ENCODE data around the gene DLG5. TPM values are rescaled to one million over a fixed set of nuclear protein-coding genes. Genes with fewer than 3 reads are reported as not detected.

The DLG5 gene
- total RNA-seq, 1 experiment from 2014 or later, result 51.0 TPM

DNA sequence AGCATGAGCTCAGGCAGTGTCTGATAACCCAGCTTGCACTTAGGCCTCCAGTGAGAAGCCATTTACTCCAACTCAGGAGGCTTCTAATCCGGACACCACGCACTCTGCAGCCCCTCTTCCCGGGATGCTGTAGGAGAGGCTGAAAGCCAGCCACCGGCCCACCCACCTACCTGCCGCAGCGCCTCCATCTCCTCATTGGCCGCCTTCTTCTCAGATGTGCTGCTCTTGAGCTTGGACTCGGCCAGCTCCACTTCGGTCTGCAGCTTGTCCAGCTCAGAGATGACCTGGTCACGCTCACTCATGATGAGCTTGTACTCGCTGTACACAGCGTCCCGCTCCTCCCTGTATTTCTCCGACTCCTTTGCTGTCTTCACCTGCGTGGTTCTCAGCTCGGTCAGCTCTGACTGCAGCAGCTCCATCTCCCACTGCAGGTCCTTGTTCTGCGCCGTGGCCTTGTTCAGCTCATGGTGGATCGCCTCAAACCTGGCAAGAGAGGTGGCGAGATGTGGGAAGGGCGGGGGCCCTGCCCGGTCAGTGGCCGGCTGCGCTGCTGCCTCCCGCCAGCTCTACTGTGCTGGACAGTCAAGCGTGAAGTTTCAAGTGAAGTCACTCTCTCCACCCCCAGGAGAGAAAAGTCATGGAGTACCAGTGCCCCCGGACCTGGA lies 84.7 kb downstream of the DLG5 start:
- intact Hi-C loops (cut with micrococcal nuclease; ENCODE audit: unreplicated experiment), result loop anchor here (10.0 kb wide), 1 partner anchor 163 kb away; no protein-coding TSS in a partner anchor
- BruUV-seq (replicated peaks), result no TSS peak
- H3K36me3 Mint-ChIP-seq (ENCODE audit: insufficient read depth, unreplicated experiment), result peaks cover 21% of the 10 kb centered on the region
- TF ChIP-seq, protein P1, sequence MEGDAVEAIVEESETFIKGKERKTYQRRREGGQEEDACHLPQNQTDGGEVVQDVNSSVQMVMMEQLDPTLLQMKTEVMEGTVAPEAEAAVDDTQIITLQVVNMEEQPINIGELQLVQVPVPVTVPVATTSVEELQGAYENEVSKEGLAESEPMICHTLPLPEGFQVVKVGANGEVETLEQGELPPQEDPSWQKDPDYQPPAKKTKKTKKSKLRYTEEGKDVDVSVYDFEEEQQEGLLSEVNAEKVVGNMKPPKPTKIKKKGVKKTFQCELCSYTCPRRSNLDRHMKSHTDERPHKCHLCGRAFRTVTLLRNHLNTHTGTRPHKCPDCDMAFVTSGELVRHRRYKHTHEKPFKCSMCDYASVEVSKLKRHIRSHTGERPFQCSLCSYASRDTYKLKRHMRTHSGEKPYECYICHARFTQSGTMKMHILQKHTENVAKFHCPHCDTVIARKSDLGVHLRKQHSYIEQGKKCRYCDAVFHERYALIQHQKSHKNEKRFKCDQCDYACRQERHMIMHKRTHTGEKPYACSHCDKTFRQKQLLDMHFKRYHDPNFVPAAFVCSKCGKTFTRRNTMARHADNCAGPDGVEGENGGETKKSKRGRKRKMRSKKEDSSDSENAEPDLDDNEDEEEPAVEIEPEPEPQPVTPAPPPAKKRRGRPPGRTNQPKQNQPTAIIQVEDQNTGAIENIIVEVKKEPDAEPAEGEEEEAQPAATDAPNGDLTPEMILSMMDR (IDR thresholded peaks at IDR 0.05; ENCODE audit: unreplicated experiment), result no peak
- no peak overlapping the region for H3K27ac Mint-ChIP-seq (ENCODE audit: unreplicated experiment)
- H3K4me3 Mint-ChIP-seq (ENCODE audit: low read depth, unreplicated experiment), result no peak overlapping the region
- H3K4me1 Mint-ChIP-seq (ENCODE audit: low read depth, unreplicated experiment), result peaks cover 21% of the 10 kb centered on the region
- CTCF ChIA-PET, result no interaction called here
- no peak for DNase-seq
- H3K9me3 Mint-ChIP-seq (ENCODE audit: low read depth, unreplicated experiment), result no peaks in the 10 kb centered on the region
- no peaks in the 10 kb centered on the region for H3K27me3 Mint-ChIP-seq (ENCODE audit: unreplicated experiment)

DNA sequence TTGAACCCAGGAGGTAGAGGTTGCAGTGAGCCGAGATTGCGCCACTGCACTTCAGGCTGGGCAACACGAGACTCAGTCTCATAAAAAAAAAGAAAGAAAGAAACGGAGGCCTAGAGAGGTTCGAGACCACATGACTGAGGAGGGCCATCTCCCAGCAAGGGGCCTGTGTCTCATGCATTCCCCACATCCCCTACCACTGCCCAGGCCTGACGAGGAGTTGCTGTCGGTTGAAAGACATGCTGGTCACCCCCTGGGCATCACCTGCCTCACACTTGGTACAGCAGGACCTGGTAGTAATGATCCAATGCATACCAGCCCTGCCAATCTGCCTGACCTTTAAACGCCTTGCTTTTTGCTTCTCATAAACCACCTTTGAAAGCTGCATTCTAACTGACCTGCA lies 85.9 kb downstream of the DLG5 start:
- CTCF ChIA-PET, result interaction anchor here (1.2 kb wide), 1 partner anchor 23 kb away, joined by 3 read pairs; no protein-coding TSS in a partner anchor
- no TSS peak for BruUV-seq (replicated peaks)

DNA sequence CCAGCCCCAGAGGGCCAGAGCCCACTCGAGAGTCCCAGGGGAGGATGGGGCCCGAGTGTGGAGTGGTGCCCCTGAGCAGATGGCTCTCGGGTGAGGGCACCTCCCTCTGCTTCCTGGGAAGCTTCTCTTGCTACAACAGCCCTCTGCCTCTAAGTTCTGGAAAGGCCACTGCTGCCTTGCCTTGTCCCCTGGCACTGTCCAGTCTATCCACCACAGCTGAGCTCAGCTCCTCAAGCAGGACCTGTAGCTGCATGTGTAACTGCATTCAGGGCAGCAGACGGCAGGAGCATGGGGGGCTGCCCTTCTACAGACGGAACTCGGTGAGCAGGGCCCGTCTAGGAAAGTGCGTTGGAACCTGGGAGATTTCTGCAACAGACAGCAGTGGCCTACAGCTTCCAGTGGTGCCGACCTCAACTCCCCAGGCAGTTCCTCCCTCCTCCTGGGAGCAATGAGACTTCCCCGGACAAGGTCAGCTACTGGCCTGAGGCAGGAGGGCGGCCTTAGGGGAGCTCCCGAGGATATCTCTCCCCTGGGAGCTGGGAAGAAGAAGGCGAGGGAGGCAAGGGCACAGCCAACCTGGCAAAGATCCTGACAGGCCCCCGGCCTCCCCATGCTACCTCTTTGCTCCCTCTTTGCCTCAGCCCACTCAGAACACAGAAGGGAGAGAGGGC lies 88.5 kb downstream of the DLG5 start:
- Mint-ChIP-seq H3K36me3 (ENCODE audit: insufficient read depth, unreplicated experiment) (peaks cover 34% of the 10 kb centered on the region), H3K4me3 (ENCODE audit: low read depth, unreplicated experiment) (no peak overlapping the region), H3K4me1 (ENCODE audit: low read depth, unreplicated experiment) (no peaks in the 10 kb centered on the region), H3K27me3 (ENCODE audit: unreplicated experiment) (no peaks in the 10 kb centered on the region), H3K27ac (ENCODE audit: unreplicated experiment) (no peak overlapping the region), H3K9me3 (ENCODE audit: low read depth, unreplicated experiment) (no peaks in the 10 kb centered on the region)
- no peak for DNase-seq
- TF ChIP-seq, protein P1 (IDR thresholded peaks at IDR 0.05; ENCODE audit: unreplicated experiment), result no peak
- intact Hi-C loops (cut with micrococcal nuclease; ENCODE audit: unreplicated experiment), result no loop called here
- no TSS peak for BruUV-seq (replicated peaks)
- CTCF ChIA-PET, result no interaction called here

More for the DNA sequence above, 85.9 kb downstream of the DLG5 start:
- Mint-ChIP-seq H3K9me3 (ENCODE audit: low read depth, unreplicated experiment) (no peaks in the 10 kb centered on the region), H3K27me3 (ENCODE audit: unreplicated experiment) (no peaks in the 10 kb centered on the region), H3K36me3 (ENCODE audit: insufficient read depth, unreplicated experiment) (peaks cover 28% of the 10 kb centered on the region), H3K4me1 (ENCODE audit: low read depth, unreplicated experiment) (peaks cover 16% of the 10 kb centered on the region), H3K4me3 (ENCODE audit: low read depth, unreplicated experiment) (no peak overlapping the region), H3K27ac (ENCODE audit: unreplicated experiment) (no peak overlapping the region)
- no peak for DNase-seq
- TF ChIP-seq, protein P1 (IDR thresholded peaks at IDR 0.05; ENCODE audit: unreplicated experiment), result no peak
- intact Hi-C loops (cut with micrococcal nuclease; ENCODE audit: unreplicated experiment), result loop anchor here (10.0 kb wide), 1 partner anchor 164 kb away; no protein-coding TSS in a partner anchor

DNA sequence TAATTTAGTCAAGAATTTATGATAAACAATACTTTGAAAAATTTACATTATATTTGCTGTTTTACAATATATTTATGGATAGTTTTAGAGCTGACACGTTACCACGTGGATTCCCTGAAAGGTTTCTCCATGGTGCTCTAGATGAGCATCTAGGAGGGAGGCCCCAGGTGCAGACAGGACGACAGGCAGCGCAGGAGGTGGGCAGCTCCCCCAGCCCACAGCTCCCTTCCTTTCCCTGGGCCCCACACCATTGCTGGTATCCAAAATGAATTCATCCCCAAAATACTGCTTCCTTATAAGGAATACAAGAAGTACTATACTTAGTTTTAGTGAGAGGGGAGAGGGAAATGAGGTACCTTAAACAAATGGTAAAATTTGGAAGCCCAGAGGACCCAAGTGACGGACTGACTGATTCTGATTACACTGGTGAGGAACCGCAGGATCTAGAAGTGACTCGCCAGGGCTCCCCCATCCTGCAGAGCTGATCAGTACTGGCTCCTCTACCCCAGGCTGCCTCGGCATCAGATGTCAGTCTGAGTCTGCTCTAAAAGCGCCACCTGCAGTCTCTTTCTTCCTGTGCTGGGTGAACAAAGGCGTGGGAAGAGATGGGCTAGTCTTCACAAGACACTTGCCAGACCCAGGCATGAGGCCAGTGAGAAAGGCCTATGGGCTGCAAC lies 89.2 kb downstream of the DLG5 start:
- no peak overlapping the region for H3K4me3 Mint-ChIP-seq (ENCODE audit: low read depth, unreplicated experiment)
- BruUV-seq (replicated peaks), result no TSS peak
- no peaks in the 10 kb centered on the region for H3K9me3 Mint-ChIP-seq (ENCODE audit: low read depth, unreplicated experiment)
- H3K36me3 Mint-ChIP-seq (ENCODE audit: insufficient read depth, unreplicated experiment), result peaks cover 34% of the 10 kb centered on the region
- no peaks in the 10 kb centered on the region for H3K27me3 Mint-ChIP-seq (ENCODE audit: unreplicated experiment)
- CTCF ChIA-PET, result no interaction called here
- H3K27ac Mint-ChIP-seq (ENCODE audit: unreplicated experiment), result no peak overlapping the region
- H3K4me1 Mint-ChIP-seq (ENCODE audit: low read depth, unreplicated experiment), result no peaks in the 10 kb centered on the region
- intact Hi-C loops (cut with micrococcal nuclease; ENCODE audit: unreplicated experiment), result no loop called here
- TF ChIP-seq, protein P1 (IDR thresholded peaks at IDR 0.05; ENCODE audit: unreplicated experiment), result no peak
- no peak for DNase-seq

Measured in Calu3 (cell line).